Fibroblast of lung (primary cell): ENCODE results near the gene TGFB2.

Experiments
- EZH2 ChIP-seq: IDR thresholded peaks from 2 replicates; pipeline ENCODE4 v1.5.1; 2012; ENCODE audit warnings: low read length, control low read depth, mild to moderate bottlenecking; ENCODE audit errors: missing control alignments
- TF ChIP-seq, protein P1 (sequence below), 2 donors: IDR thresholded peaks in 1 of 2; conservative IDR thresholded peaks in 1 of 2; 1 replicate in 1 of 2; 2 replicates in 1 of 2; pipeline ENCODE4 v1.5.1; 2011 to 2012; ENCODE audit warnings: low read length in 2 of 2, control low read depth in 1 of 2, inconsistent platforms in 1 of 2, low read depth in 1 of 2, mild to moderate bottlenecking in 1 of 2

DNA sequence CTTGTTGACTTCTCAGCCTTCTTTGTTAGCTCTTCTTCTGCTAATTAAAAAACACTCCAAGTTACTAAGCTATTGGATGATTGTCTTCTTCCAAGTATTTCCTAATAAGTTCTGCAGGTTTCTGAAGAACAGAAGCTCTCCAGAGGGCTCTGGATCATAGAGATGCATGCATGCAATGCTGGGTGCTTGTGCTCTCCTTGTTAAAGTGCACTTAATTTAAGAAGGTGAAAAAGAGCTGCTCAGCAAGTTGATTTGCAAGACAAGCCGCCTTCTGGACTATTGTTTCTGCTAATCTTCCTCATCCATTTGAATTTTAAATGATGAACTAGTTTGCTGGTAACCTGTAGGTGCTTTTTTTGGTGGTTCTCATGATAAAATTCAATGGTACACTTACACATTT, 43.9 kb upstream of the TGFB2 start:
- TF ChIP-seq, protein P1, sequence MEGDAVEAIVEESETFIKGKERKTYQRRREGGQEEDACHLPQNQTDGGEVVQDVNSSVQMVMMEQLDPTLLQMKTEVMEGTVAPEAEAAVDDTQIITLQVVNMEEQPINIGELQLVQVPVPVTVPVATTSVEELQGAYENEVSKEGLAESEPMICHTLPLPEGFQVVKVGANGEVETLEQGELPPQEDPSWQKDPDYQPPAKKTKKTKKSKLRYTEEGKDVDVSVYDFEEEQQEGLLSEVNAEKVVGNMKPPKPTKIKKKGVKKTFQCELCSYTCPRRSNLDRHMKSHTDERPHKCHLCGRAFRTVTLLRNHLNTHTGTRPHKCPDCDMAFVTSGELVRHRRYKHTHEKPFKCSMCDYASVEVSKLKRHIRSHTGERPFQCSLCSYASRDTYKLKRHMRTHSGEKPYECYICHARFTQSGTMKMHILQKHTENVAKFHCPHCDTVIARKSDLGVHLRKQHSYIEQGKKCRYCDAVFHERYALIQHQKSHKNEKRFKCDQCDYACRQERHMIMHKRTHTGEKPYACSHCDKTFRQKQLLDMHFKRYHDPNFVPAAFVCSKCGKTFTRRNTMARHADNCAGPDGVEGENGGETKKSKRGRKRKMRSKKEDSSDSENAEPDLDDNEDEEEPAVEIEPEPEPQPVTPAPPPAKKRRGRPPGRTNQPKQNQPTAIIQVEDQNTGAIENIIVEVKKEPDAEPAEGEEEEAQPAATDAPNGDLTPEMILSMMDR (conservative IDR thresholded peaks at IDR 0.05 in 1 of 2, IDR thresholded peaks at IDR 0.05 in 1 of 2; ENCODE audit: low read depth in 1 of 2, low read length in 2 of 2): no peak
- TF ChIP-seq EZH2: no peak
